ENCODE data around the gene WDR46.

DNA sequence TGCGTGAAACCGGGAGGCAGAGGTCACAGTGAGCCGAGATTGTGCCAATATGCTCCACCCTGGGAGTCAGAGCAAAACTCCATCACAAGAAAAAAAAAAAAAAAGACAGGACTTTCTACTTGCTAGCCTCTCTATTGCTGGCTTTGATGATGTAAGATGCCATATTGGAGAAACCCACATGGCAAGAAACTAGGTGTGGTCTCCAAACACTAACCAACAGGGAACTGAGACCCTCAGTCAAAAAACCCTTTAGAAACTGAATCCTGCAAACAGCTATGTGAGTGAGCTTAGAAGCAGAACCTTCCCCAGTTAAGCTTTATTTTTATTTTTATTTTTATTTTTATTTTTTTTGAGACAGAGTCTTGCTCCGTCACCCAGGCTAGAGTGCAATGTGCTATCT is 46.9 kb upstream of the WDR46 start:
- TF ChIP-seq ETV6 (conservative IDR thresholded peaks at IDR 0.05 in 1 of 2, IDR thresholded peaks at IDR 0.05 in 1 of 2; ENCODE audit: borderline replicate concordance in 1 of 2, low read depth in 1 of 2), result no peak
- TF ChIP-seq FOS (IDR thresholded peaks at IDR 0.05; ENCODE audit: borderline replicate concordance, extremely low read depth, insufficient read length), result no peak
- TF ChIP-seq NR2C2 (IDR thresholded peaks at IDR 0.05; ENCODE audit: borderline replicate concordance, control insufficient read depth, insufficient read length, low read depth), result no peak
- TF ChIP-seq EGR1 (IDR thresholded peaks at IDR 0.05; ENCODE audit: borderline replicate concordance in 1 of 2, low read depth in 2 of 2, low read length in 2 of 2), result no peak
- no peak for TF ChIP-seq MYB (IDR thresholded peaks at IDR 0.05; ENCODE audit: borderline replicate concordance, low read depth, low read length)
- TF ChIP-seq POLR2AphosphoS5 (IDR thresholded peaks at IDR 0.05; ENCODE audit: low read length), result no peak
- TF ChIP-seq, protein P1, sequence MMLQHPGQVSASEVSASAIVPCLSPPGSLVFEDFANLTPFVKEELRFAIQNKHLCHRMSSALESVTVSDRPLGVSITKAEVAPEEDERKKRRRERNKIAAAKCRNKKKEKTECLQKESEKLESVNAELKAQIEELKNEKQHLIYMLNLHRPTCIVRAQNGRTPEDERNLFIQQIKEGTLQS (IDR thresholded peaks at IDR 0.05; ENCODE audit: borderline replicate concordance, extremely low read depth, low read depth, low read length), result no peak
- TF ChIP-seq RFX5 (IDR thresholded peaks at IDR 0.05; ENCODE audit: low read depth, low read length), result no peak

Measured in GM12878 (cell line).